Measurements from ENCODE around the gene CMPK1. TPM values are rescaled to one million over a fixed set of nuclear protein-coding genes. Genes with fewer than 3 reads are reported as not detected.
A peak's percentile ranks its signal among the peaks of the same experiment; 100 is the strongest.

CMPK1 gene
- total RNA-seq, 6 experiments from 2014 or later = 118 to 141 (median 131) TPM

DNA sequence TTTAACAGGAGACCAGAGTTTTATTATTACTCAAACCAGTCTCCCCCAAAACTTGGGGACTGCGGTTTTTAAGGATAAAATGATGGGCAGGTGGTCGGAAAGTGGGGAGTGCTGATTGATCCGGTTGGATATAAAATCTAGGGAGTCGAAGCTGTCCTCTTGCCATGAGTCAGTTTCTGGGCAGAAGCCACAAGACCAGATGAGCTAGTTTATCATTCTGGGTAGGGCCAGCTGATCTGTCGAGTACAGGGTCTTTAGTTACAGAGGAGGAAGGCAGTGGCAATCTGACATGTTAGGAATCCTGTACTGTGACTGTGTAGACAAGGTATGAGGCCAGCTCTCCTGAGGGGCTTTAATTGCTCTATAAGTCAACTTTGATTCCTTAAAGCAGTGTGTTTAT lies 59.6 kb downstream of the CMPK1 start:
- Mint-ChIP-seq H3K27ac (no peak overlapping the region), H3K36me3 (ENCODE audit: low read depth) (no peaks in the 10 kb centered on the region), H3K4me3 (peak overlapping the region; percentile 50; the same call in 1 of the 2 replicates), H3K4me1 (ENCODE audit: low read depth) (peaks cover 28% of the 10 kb centered on the region), H3K9me3 (no peaks in the 10 kb centered on the region), H3K27me3 (ENCODE audit: insufficient read depth) (peaks cover 8% of the 10 kb centered on the region)
- DNase-seq = no peak
- TF ChIP-seq, protein P1, sequence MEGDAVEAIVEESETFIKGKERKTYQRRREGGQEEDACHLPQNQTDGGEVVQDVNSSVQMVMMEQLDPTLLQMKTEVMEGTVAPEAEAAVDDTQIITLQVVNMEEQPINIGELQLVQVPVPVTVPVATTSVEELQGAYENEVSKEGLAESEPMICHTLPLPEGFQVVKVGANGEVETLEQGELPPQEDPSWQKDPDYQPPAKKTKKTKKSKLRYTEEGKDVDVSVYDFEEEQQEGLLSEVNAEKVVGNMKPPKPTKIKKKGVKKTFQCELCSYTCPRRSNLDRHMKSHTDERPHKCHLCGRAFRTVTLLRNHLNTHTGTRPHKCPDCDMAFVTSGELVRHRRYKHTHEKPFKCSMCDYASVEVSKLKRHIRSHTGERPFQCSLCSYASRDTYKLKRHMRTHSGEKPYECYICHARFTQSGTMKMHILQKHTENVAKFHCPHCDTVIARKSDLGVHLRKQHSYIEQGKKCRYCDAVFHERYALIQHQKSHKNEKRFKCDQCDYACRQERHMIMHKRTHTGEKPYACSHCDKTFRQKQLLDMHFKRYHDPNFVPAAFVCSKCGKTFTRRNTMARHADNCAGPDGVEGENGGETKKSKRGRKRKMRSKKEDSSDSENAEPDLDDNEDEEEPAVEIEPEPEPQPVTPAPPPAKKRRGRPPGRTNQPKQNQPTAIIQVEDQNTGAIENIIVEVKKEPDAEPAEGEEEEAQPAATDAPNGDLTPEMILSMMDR (IDR thresholded peaks at IDR 0.05) = no peak

DNA sequence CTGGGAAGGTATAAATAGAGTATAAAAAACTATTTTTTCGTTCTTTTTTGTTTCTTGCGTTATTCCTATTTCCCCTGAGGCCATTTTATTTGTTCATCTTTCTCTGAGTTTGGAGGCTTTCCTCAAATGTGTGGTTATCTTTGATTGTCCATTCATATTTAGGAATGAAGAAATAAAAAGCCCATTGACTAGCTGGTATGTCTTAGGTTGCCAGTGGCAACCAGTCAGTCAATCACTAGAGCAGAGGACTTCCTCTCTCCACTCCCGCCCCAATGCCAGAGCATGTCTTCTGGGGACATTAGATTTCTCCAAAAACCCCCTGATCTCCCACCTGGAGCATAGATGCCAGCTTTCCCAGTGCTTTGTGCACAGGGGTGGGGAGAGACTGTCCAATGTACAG lies 61.8 kb downstream of the CMPK1 start:
- Mint-ChIP-seq H3K4me3 (no peak overlapping the region), H3K9me3 (no peaks in the 10 kb centered on the region), H3K27ac (no peak overlapping the region), H3K36me3 (ENCODE audit: low read depth) (no peaks in the 10 kb centered on the region), H3K27me3 (ENCODE audit: insufficient read depth) (peaks cover 7% of the 10 kb centered on the region), H3K4me1 (ENCODE audit: low read depth) (peaks cover 17% of the 10 kb centered on the region)
- TF ChIP-seq, protein P1 (IDR thresholded peaks at IDR 0.05) = no peak
- DNase-seq = no peak

GRCh38 chr1:47396671-47397196 lies 63.1 kb downstream of the CMPK1 start:
- no peak for DNase-seq
- no peak overlapping the region for H3K27ac Mint-ChIP-seq
- H3K4me1 Mint-ChIP-seq (ENCODE audit: low read depth) = peaks cover 15% of the 10 kb centered on the region
- H3K9me3 Mint-ChIP-seq = no peaks in the 10 kb centered on the region
- TF ChIP-seq, protein P1 (IDR thresholded peaks at IDR 0.05) = no peak
- no peak overlapping the region for H3K4me3 Mint-ChIP-seq
- no peaks in the 10 kb centered on the region for H3K36me3 Mint-ChIP-seq (ENCODE audit: low read depth)
- peaks cover 16% of the 10 kb centered on the region for H3K27me3 Mint-ChIP-seq (ENCODE audit: insufficient read depth)

DNA sequence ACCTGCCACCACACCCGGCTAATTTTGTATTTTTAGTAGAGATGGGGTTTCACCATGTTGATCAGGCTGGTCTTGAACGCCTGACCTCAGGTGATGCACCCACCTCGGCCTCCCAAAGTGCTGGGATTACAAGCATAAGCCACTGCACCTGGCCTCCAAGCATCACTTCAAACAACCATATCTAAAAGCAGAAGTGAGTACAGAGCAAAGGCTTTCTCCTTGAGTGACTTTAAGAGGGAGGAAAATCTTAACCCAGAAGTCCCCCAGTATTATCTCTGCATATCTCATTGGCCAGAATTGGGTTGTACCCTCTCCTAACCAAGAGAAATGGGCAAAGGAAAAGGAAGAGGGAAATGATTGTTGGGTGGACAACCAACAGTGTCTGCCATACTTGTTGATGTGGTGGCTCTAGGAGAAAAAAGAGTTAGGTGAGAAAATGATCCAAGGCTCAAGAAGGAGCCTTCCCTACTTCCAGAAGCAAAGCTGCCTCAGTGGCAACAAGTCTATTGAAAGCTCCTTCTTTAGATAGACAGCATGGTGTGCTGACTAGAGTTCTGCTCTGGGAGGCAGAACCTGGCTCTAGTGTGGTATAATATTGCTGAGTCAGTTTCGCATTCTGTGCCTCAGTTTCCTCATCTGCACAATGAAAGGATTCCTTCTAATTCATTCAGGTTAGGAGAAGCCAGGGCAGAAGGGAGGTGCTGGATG lies 65.7 kb downstream of the CMPK1 start:
- no peak overlapping the region for H3K4me3 Mint-ChIP-seq
- H3K36me3 Mint-ChIP-seq (ENCODE audit: low read depth) = no peaks in the 10 kb centered on the region
- TF ChIP-seq, protein P1 (IDR thresholded peaks at IDR 0.05) = no peak
- no peak overlapping the region for H3K27ac Mint-ChIP-seq
- no peak for DNase-seq
- H3K9me3 Mint-ChIP-seq = no peaks in the 10 kb centered on the region
- no peaks in the 10 kb centered on the region for H3K4me1 Mint-ChIP-seq (ENCODE audit: low read depth)
- H3K27me3 Mint-ChIP-seq (ENCODE audit: insufficient read depth) = peaks cover 18% of the 10 kb centered on the region

- Mint-ChIP-seq H3K27ac (no peak overlapping the region), H3K4me3 (no peak overlapping the region), H3K36me3 (ENCODE audit: low read depth) (no peaks in the 10 kb centered on the region), H3K27me3 (ENCODE audit: insufficient read depth) (peaks cover 18% of the 10 kb centered on the region), H3K9me3 (no peaks in the 10 kb centered on the region), H3K4me1 (ENCODE audit: low read depth) (no peaks in the 10 kb centered on the region)
- TF ChIP-seq, protein P1 (IDR thresholded peaks at IDR 0.05) = no peak
- DNase-seq = no peak
These were observed 66.2 kb downstream of the CMPK1 start for GRCh38 chr1:47399846-47400155.

All from HFFc6 (cell line).